GM12873 (cell line): ENCODE data around the gene C1orf21.

Experiments used
- TF ChIP-seq, protein P1 (sequence below): IDR thresholded peaks from 2 replicates; pipeline ENCODE4 v1.5.1; 2012; ENCODE audit warnings: low read depth, mild to moderate bottlenecking, moderate library complexity, low read length, control low read depth; ENCODE audit not compliant: insufficient read depth; ENCODE audit errors: missing control alignments

Gene C1orf21

DNA sequence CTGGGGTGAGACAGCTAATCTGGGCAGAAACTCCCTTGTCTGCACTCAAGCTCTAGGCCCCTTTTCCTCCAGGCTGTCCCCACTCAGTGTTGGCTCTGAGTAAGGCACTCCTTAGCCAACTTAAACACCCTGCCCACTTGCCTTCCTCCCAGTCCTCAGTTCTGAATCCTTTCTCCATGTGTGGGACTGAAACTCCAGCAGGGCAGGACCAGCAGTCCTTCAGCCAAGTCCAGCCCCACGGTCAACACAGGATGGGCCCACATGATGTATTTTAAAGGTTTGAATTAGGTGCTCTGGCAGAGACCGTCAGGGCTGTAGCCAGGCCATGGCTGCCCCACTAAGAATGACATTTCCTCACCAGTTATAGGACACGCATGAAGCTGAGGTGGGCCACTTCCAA is 260.0 kb downstream of the C1orf21 start:
- TF ChIP-seq, protein P1, sequence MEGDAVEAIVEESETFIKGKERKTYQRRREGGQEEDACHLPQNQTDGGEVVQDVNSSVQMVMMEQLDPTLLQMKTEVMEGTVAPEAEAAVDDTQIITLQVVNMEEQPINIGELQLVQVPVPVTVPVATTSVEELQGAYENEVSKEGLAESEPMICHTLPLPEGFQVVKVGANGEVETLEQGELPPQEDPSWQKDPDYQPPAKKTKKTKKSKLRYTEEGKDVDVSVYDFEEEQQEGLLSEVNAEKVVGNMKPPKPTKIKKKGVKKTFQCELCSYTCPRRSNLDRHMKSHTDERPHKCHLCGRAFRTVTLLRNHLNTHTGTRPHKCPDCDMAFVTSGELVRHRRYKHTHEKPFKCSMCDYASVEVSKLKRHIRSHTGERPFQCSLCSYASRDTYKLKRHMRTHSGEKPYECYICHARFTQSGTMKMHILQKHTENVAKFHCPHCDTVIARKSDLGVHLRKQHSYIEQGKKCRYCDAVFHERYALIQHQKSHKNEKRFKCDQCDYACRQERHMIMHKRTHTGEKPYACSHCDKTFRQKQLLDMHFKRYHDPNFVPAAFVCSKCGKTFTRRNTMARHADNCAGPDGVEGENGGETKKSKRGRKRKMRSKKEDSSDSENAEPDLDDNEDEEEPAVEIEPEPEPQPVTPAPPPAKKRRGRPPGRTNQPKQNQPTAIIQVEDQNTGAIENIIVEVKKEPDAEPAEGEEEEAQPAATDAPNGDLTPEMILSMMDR: no peak

DNA sequence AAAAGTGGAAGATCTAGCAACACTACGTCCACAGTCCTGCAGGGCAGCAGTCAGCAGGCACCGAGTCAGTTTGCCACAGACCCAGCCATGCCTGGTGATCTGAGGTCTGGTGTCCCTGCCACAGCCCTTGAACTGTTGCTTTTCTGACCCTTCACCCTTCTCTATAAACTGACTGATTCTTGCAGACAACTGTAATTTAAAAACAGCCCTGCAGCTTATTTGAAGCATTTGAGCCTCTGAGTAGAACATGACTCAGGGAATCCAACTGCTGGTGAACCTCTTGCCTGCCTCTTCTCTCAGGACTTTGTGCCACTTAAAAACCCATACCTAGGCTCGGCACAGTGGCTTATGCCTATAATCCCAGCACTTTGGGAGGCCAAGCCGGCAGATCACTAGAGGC is 260.6 kb downstream of the C1orf21 start:
- TF ChIP-seq, protein P1: no peak

DNA sequence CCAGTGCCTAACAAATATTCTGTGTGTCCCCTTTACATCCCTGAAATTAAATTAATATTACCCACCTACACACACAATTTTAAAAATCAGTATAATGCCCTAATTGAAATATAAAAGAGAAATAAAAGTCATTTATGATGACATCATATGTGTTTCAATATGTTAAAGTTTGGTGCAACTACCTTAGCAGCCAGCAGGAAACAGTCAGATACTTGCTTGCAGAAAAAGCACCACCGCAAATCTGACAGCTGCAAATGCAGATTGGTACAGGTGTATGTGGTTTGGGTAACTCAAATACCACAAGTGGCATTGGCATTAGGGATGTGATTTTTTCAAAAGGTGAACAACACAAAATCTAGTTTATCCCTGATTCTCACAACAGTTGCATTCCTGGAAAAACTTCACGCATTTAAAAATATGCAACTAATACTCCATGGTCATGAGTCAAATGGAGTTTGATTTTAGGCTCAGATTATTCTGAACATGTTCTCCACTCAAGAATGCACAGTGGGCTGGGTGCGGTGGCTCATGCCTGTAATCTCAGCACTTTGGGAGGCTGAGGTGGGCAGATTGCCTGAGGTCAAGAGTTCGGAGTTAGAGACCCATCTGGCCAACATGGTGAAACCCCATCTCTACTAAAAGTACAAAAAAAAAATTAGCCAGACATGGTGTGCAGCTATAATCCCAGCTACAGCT is 261.5 kb downstream of the C1orf21 start:
- TF ChIP-seq, protein P1: no peak

DNA sequence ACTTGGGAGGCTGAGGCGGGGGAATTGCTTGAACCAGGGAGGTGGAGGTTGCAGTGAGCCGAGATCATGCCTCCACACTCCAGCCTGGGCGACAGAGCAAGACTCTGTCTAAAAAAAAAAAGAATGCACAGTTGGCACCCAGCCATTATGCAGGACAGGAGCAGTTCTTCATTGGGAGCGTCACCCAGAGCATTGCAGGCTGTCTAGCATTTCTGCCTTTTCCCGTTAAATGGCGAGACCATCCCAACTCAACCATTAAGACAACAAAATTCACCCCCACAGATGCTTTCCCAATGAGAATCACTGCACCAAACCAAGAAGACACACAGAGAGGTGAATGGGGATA is 262.0 kb downstream of the C1orf21 start:
- TF ChIP-seq, protein P1: no peak

DNA sequence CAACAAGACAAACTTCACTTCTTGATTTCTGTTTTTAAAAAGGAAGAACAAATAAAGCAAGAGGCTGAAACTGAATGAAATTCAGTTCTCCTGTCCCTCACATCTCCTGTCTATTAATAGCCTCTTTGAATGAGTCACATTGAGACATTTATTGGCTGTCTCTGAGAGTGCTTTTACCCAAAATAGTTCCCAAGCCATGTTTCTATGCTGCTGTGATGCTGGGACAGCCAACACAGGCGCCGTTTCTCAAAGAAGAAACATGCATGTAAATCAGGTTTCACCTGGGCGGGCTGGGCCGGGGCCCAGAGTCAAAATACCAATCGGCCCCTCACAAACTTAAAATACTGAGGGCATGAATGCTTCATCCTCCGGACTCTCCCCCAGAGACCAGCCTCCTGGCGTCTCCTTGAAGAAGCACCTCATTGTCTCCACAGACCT is 262.6 kb downstream of the C1orf21 start:
- TF ChIP-seq, protein P1: no peak

DNA sequence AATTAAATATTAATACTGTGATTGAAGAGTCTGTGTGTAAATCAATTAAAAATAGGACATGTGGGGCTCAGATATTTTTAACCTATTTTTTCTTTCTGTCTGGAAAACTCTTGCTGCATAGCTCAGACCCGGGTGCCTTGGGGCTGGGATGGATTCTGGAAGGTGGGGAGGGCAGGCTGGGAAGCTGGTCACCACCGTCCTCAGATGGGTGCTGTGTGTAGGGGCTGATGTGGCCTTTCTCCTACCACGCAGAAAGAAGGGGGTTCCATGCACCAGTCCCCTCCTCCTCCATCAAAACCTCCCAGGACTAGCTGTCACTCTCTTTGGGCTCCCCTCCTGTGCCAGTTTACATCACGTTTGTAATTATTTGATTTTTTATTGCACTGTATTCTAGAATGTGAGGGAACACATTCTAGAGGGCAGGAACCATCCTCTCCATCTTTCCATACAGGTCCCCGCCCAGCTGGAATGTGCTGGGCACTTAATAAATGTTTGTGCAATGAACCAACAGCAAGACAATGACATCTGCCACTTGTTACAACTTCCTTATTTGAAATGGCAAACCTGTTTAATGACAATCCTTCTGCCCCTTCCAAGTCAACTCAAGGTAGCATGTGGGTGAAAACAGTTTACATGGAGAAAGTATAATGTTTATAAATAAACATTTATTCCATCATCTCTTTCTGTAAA is 263.5 kb downstream of the C1orf21 start:
- TF ChIP-seq, protein P1: no peak

DNA sequence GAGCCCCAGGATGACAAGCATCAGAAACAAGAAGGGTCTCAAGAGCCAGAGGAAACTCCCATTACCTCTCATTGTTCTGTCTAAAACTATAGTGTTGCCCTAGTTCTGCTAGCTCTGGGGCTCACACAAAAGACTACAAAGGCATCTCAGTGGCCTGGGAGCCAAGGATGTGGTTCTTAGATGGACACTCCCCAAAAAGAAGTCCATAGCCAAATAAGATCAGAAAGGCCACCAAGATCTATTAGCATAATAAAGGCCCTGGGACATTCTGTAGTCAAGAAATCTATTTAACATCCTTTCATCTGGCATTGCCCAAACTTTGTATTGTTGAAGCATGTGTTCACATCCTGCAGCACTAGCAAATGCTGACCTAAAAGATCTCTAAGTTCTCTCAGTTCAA is 268.4 kb downstream of the C1orf21 start:
- TF ChIP-seq, protein P1: no peak
